Liver (tissue), 3 donors: ENCODE data around the gene COBL.
A peak's percentile ranks its signal among the peaks of the same experiment; 100 is the strongest.

Experiments used
- EGR1 ChIP-seq, 2 donors: IDR thresholded peaks; 2 replicates each; pipeline ENCODE4 v1.6.1; 2016 to 2018; ENCODE audit warnings: antibody characterized with exemption in 2 of 2, low read depth in 2 of 2
- SP1 ChIP-seq: IDR thresholded peaks from 2 replicates; pipeline ENCODE4 v1.6.1; 2018; ENCODE audit warnings: antibody characterized with exemption, mild to moderate bottlenecking
- TAF1 ChIP-seq: conservative IDR thresholded peaks from 2 replicates; pipeline ENCODE4 v1.6.1; 2016; ENCODE audit warnings: antibody characterized with exemption, mild to moderate bottlenecking
- YY1 ChIP-seq: IDR thresholded peaks from 2 replicates; pipeline ENCODE4 v1.6.1; 2016; ENCODE audit warnings: antibody characterized with exemption, mild to moderate bottlenecking
- TF ChIP-seq, protein P1 (sequence below): fragments of 150-350 bp; IDR thresholded peaks from 2 replicates; pipeline ENCODE4 v1.5.1; 2017; ENCODE audit warnings: improper control_type of control experiment, low read depth, low read length; ENCODE audit not compliant: missing input control
- TF ChIP-seq, protein P2 (sequence below): IDR thresholded peaks from 2 replicates; pipeline ENCODE4 v1.6.1; 2016; ENCODE audit warnings: antibody characterized with exemption
- TF ChIP-seq, protein P3 (sequence below): IDR thresholded peaks from 2 replicates; pipeline ENCODE4 v1.6.1; 2016; ENCODE audit warnings: antibody characterized with exemption, mild to moderate bottlenecking
- TF ChIP-seq, protein P4 (sequence below): IDR thresholded peaks from 2 replicates; pipeline ENCODE4 v1.6.1; 2016; ENCODE audit warnings: antibody characterized with exemption
- donor health status: healthy.
- donor health status: healthy.

DNA sequence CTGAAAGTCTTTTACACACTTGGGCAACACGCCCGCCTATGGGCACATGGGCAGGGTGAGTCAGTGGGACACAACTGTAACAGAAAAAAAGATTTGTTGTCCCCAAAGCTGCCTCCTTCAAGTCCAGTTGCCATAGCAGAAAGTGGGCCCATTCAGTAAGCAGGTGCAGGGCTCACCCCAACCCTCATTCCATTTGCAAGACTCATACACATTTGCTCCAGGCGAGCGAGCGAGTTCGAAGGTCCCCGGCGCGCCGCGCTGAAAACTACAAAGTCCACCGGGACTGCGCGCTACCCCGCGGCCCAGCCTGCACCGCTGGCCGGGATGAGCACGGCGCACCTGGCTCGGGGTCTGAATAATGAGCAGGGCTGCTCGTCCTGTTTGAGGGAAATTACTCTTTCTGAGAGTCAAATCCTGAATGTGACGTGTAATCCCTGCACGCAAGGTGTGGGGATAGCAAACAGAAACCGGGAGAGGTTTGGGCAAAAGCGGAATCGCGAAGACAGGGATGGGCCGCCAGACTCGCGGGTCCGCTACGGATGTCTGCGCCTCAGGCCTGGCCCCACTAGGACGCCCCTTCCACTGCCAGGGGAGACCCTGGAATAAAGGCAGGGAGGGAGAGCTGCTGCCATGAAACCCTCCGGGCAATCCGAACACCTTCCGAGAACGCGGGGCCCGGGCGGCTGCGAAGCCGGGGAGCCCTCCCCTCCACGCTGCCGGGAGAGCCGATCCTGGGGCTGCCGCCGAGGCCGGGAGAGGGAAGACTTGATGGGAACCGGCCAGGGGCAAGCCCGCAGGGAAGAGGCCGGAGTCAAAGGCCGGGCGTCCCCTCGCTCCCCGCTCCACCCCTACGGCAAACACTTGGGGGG lies 982 bp downstream of the COBL start:
- TF ChIP-seq, protein P1, sequence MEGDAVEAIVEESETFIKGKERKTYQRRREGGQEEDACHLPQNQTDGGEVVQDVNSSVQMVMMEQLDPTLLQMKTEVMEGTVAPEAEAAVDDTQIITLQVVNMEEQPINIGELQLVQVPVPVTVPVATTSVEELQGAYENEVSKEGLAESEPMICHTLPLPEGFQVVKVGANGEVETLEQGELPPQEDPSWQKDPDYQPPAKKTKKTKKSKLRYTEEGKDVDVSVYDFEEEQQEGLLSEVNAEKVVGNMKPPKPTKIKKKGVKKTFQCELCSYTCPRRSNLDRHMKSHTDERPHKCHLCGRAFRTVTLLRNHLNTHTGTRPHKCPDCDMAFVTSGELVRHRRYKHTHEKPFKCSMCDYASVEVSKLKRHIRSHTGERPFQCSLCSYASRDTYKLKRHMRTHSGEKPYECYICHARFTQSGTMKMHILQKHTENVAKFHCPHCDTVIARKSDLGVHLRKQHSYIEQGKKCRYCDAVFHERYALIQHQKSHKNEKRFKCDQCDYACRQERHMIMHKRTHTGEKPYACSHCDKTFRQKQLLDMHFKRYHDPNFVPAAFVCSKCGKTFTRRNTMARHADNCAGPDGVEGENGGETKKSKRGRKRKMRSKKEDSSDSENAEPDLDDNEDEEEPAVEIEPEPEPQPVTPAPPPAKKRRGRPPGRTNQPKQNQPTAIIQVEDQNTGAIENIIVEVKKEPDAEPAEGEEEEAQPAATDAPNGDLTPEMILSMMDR = no peak
- peak; percentile 71 for TF ChIP-seq SP1
- TF ChIP-seq, protein P2, sequence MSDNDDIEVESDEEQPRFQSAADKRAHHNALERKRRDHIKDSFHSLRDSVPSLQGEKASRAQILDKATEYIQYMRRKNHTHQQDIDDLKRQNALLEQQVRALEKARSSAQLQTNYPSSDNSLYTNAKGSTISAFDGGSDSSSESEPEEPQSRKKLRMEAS = peak; percentile 28
- TF ChIP-seq, protein P3, sequence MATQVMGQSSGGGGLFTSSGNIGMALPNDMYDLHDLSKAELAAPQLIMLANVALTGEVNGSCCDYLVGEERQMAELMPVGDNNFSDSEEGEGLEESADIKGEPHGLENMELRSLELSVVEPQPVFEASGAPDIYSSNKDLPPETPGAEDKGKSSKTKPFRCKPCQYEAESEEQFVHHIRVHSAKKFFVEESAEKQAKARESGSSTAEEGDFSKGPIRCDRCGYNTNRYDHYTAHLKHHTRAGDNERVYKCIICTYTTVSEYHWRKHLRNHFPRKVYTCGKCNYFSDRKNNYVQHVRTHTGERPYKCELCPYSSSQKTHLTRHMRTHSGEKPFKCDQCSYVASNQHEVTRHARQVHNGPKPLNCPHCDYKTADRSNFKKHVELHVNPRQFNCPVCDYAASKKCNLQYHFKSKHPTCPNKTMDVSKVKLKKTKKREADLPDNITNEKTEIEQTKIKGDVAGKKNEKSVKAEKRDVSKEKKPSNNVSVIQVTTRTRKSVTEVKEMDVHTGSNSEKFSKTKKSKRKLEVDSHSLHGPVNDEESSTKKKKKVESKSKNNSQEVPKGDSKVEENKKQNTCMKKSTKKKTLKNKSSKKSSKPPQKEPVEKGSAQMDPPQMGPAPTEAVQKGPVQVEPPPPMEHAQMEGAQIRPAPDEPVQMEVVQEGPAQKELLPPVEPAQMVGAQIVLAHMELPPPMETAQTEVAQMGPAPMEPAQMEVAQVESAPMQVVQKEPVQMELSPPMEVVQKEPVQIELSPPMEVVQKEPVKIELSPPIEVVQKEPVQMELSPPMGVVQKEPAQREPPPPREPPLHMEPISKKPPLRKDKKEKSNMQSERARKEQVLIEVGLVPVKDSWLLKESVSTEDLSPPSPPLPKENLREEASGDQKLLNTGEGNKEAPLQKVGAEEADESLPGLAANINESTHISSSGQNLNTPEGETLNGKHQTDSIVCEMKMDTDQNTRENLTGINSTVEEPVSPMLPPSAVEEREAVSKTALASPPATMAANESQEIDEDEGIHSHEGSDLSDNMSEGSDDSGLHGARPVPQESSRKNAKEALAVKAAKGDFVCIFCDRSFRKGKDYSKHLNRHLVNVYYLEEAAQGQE = peak; percentile 38
- TF ChIP-seq EGR1 (IDR thresholded peaks at IDR 0.05; ENCODE audit: low read depth in 2 of 2) = no peak
- no peak for TF ChIP-seq YY1
- peak; percentile 12 for TF ChIP-seq TAF1
- TF ChIP-seq, protein P4, sequence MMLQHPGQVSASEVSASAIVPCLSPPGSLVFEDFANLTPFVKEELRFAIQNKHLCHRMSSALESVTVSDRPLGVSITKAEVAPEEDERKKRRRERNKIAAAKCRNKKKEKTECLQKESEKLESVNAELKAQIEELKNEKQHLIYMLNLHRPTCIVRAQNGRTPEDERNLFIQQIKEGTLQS = no peak
